ENCODE data around the gene RBFOX2. TPM values are rescaled to one million over a fixed set of nuclear protein-coding genes. Genes with fewer than 3 reads are reported as not detected.

RBFOX2 gene
- total and polyA plus RNA-seq, 12 donors: 15.7 to 86.6 (median 69.8) TPM

DNA sequence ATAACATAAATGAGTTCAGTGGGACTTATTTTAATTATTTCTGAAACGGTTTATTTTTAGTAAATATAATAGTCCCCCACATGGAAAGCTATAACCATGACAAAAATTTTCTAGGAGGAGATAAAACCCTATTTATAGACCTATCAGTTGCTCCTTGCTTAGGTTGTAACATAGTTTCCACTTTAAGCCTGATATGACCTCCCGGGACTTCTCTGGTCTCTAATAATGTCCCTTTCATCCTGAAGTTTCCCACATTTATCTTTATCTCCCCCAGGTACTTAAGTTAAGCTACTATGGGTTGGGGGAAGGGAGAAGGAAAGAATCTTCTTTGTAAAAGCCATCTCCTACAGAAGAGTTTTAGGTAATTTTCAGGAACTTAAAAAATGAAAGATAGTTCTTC, 117.7 kb downstream of the RBFOX2 start:
- intact Hi-C loops (cut with DNase I): loop anchor here (10.0 kb wide), 2 partner anchors 66 to 136 kb away; no protein-coding TSS in a partner anchor
- no peaks in the 10 kb centered on the region for H3K36me3 ChIP-seq (replicated peaks in 1 of 2)
- 39 to 62% (median 43%) methylated on average over 2 of the region's 2 CpGs for WGBS, 4 donors
- TF ChIP-seq, protein P1, sequence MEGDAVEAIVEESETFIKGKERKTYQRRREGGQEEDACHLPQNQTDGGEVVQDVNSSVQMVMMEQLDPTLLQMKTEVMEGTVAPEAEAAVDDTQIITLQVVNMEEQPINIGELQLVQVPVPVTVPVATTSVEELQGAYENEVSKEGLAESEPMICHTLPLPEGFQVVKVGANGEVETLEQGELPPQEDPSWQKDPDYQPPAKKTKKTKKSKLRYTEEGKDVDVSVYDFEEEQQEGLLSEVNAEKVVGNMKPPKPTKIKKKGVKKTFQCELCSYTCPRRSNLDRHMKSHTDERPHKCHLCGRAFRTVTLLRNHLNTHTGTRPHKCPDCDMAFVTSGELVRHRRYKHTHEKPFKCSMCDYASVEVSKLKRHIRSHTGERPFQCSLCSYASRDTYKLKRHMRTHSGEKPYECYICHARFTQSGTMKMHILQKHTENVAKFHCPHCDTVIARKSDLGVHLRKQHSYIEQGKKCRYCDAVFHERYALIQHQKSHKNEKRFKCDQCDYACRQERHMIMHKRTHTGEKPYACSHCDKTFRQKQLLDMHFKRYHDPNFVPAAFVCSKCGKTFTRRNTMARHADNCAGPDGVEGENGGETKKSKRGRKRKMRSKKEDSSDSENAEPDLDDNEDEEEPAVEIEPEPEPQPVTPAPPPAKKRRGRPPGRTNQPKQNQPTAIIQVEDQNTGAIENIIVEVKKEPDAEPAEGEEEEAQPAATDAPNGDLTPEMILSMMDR (IDR thresholded peaks at IDR 0.05): no peak
- TF ChIP-seq POLR2A (IDR thresholded peaks at IDR 0.05): no peak
- no peaks in the 10 kb centered on the region for H3K27me3 ChIP-seq
- H3K9me3 ChIP-seq (replicated peaks in 1 of 3): no peaks in the 10 kb centered on the region
- peaks cover 32 to 49% of the 10 kb centered on the region in 2 donors for H3K4me1 ChIP-seq (replicated peaks in 1 of 2)
- no peak overlapping the region for H3K27ac ChIP-seq
- no peak for DNase-seq
- H3K4me3 ChIP-seq: no peak overlapping the region

DNA sequence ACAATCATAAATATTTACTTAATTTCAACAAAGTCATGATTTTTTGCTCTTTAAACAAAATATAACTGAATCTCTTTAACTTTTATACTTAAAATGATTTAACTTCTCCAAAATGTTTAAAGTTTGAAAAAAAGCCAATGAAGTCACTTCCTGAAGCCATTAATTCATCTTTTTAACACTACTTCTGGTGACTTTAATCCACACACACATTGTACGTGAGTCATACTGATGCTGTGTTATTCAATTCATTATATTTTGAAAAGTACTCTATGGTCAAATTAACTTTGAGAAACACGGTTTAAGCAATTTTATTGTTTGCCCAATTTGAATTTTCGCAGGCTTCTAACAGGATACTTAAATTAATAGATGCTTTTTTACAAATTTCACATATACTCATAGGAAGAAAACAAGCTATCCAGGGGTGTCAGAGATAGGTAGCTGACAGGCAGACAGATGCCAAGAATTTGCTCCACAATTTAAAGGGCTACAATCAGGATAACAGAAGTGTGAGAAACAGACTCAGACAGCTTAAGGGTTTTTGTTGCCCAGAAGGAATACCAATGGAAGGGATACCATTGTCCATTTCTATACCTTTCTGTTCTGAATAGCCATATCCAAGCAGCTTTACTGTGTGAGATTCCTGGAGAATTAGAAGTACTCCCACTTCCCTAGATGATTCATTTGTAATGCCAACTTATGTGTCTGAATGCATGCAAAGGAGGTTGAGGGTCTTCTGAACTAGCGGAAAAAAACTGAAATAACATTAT, 118.4 kb downstream of the RBFOX2 start:
- H3K9me3 ChIP-seq (replicated peaks in 1 of 3): no peaks in the 10 kb centered on the region
- H3K4me1 ChIP-seq (replicated peaks in 1 of 2): peaks cover 26 to 42% of the 10 kb centered on the region in 2 donors
- DNase-seq: no peak
- no peaks in the 10 kb centered on the region for H3K36me3 ChIP-seq (replicated peaks in 1 of 2)
- H3K27me3 ChIP-seq: no peaks in the 10 kb centered on the region
- H3K27ac ChIP-seq: no peak overlapping the region
- WGBS, 4 donors: 67 to 75% (median 71%) methylated on average over 4 of the region's 4 CpGs
- intact Hi-C loops (cut with DNase I): loop anchor here (10.0 kb wide), 2 partner anchors 65 to 135 kb away; no protein-coding TSS in a partner anchor
- TF ChIP-seq POLR2A (IDR thresholded peaks at IDR 0.05): no peak
- TF ChIP-seq, protein P1 (IDR thresholded peaks at IDR 0.05): no peak
- no peak overlapping the region for H3K4me3 ChIP-seq

DNA sequence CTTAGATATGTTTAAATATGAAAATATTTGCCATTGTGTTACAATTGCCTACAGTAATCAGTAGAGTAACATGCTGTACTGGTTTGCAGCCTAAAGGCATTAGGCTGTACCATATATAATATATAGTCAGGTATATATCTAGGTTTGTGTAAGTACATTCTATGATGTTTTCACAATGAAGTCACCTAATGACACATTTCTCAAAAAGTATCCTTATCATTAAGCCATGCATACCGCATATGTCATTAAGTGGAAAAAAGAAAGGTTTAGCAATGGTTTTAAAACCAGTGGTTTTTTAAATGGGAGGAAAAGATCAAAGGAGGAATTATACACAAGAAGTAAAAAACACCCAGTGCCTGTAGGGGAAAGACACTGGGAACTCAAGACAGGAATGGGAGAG, 122.7 kb downstream of the RBFOX2 start:
- H3K27ac ChIP-seq: no peak overlapping the region
- H3K9me3 ChIP-seq (replicated peaks in 1 of 3): no peaks in the 10 kb centered on the region
- TF ChIP-seq, protein P1 (IDR thresholded peaks at IDR 0.05): no peak
- TF ChIP-seq POLR2A (IDR thresholded peaks at IDR 0.05): no peak
- no peaks in the 10 kb centered on the region for H3K27me3 ChIP-seq
- H3K4me1 ChIP-seq (replicated peaks in 1 of 2): peaks cover 5 to 26% of the 10 kb centered on the region in 2 donors
- DNase-seq: no peak
- no peaks in the 10 kb centered on the region for H3K36me3 ChIP-seq (replicated peaks in 1 of 2)
- 93 to 100% (median 98%) methylated on average over 1 of the region's 1 CpG for WGBS, 4 donors
- intact Hi-C loops (cut with DNase I): no loop called here
- H3K4me3 ChIP-seq: no peak overlapping the region

DNA sequence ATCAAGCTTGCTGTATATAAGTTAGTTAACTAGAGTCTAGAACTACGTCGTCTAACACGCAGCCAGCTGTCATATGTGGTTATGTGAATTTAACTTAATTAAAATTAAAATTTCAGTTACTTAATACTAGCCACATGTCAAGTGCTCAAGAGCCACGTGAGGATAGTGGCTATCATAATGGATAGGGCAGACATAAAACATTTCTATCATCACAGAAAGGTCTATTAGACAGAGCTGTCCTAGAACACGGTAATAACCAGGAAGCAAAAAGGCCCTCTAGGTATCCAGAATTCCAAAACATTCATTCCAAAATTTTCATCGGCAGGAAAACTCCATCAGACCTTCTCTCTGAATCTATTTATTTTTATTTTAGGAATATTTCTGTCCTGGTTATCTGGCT, 123.9 kb downstream of the RBFOX2 start:
- intact Hi-C loops (cut with DNase I): no loop called here

More for the DNA sequence above, 123.9 kb downstream of the RBFOX2 start:
- no peaks in the 10 kb centered on the region for H3K36me3 ChIP-seq (replicated peaks in 1 of 2)
- 83 to 87% (median 84%) methylated on average over 6 of the region's 6 CpGs for WGBS, 4 donors
- no peak for TF ChIP-seq POLR2A (IDR thresholded peaks at IDR 0.05)
- TF ChIP-seq, protein P1 (IDR thresholded peaks at IDR 0.05): no peak
- peaks cover 3 to 26% of the 10 kb centered on the region in 2 donors for H3K4me1 ChIP-seq (replicated peaks in 1 of 2)
- DNase-seq: no peak
- H3K9me3 ChIP-seq (replicated peaks in 1 of 3): no peaks in the 10 kb centered on the region
- no peaks in the 10 kb centered on the region for H3K27me3 ChIP-seq
- no peak overlapping the region for H3K4me3 ChIP-seq
- H3K27ac ChIP-seq: no peak overlapping the region

Measured in adrenal gland (tissue), 12 donors.